NCI-H187 treated with DMSO at 0.1 percent for 48 hours (cell line): ENCODE data around the gene CD226.
"Not testable (repeated sequence)": the region's sequence is repeated elsewhere in the genome, so short reads cannot be mapped to it uniquely, and the experiment has no call there.

Source experiments
- DNase-seq: peaks from one replicate; lab custom pipeline; 2025; lab: John Stamatoyannopoulos, UW

CD226 gene

DNA sequence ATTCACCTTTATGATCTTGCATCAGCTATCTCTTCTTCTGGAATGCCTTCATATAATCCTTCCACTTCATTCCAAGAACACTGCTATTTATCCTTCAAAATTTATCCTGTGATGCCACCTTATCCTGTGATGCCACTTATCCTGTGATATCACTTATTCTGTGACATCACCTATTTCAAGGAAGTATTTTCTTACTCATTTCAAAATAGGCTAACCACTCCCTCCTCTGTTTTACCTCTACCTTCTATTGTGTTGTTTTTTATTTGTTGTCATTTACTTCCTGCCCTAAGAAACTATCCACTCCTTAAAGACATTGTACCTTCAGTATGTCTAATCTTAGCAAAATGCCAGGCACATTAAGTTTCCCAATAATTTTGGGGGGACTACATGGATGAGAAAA lies 38.8 kb downstream of the CD226 start:
- no peak for DNase-seq

DNA sequence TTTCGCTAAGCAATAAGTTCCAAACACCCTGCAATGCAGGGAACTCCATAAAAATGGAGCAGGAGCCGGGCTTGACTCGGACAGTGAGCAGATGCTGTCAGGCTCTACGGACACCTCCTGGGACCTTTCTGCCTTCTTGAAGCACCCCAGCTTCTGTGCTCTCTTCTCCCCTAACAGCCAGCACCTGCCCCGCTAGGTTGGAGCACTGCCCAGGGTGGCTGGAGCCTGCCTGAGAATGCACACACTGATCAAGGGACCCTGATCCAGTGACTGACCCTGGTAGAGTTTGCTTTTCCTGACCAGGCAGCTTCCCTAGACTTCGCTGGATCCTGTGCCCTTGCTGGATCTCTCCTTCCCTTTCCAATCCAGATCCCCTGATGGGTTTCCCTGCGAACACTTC lies 40.9 kb downstream of the CD226 start:
- DNase-seq: no peak

DNA sequence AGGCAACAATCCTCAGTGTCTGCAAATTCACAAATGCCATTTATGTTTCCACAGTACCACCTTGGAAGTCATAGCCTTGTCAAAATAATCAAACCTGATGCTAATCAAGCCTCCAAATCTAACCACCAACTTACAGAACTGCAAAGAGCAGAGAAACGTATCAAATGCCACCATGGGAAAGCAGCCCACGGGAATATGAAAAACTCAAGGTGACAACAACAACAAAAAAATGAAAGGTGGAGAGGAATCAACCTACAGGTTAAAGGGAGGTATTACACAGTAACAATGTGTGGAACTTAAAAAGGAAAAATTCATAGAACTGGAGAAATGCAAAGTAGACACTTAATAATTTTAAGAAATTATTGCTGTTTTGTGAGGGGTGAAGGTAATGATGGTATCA lies 46.7 kb downstream of the CD226 start:
- no peak for DNase-seq

DNA sequence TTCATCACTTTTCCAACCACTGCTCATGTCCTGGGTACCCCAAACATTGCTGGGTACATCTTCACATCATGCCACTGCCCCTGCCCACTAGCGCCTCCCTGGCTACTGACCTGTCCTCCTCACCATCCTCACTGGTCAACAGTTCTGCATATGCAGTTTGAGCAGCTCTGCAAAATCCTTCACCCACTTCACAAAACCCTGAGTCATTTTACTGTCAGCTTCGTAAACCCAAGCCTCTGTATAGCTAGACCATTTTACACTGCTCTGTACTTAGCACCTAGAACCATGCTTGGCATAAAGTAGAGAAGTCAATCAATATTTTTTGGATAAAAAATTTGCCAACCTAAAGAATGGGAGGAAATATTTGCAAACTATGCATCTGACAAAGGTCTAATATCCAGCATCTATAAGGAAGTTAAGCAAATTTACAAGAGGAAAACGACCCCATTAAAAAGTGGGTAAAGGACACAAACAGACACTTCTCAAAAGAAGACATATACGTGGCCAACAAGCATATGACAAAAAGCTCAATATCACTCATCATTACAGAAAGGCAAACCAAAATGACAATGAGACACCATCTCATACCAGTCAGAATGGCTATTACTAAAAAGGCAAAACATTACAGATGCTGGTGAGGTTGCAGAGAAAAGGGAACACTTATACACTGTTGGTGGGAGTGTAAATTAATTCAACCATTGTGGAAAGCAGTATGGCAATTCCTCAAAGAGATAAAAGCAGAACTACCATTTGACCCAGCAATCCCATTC lies 48.3 kb downstream of the CD226 start:
- not testable (repeated sequence) for DNase-seq

DNA sequence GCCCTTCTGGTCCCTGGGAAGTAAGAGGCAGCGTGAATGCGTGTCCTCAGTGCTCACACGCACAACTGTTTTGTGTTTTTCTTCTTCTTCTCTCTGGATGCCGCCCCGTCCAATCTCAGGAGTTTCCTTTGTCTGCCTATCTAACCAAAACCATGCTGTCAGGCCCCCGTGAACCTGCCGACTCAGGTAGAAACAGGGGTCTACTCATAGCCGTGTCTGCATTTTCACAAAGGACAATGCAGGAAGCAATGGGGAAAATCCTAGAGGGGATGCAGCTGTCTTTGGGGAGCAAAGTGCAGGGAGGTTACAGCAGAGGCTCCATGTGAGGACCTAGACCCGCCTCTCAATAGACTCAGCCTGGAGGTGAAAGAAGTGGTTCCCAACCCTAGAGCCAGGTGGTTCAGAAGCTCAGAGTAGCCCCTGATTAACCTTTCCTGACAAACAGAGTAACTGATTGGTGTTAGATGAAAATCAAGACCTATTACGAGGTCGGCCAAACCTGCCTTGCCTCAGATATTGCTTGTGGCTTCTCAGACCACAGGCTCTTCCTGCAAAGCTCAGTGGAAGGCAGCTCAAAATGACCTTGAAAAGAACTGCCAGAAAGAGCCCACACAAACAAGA lies 49.3 kb downstream of the CD226 start:
- no peak for DNase-seq

DNA sequence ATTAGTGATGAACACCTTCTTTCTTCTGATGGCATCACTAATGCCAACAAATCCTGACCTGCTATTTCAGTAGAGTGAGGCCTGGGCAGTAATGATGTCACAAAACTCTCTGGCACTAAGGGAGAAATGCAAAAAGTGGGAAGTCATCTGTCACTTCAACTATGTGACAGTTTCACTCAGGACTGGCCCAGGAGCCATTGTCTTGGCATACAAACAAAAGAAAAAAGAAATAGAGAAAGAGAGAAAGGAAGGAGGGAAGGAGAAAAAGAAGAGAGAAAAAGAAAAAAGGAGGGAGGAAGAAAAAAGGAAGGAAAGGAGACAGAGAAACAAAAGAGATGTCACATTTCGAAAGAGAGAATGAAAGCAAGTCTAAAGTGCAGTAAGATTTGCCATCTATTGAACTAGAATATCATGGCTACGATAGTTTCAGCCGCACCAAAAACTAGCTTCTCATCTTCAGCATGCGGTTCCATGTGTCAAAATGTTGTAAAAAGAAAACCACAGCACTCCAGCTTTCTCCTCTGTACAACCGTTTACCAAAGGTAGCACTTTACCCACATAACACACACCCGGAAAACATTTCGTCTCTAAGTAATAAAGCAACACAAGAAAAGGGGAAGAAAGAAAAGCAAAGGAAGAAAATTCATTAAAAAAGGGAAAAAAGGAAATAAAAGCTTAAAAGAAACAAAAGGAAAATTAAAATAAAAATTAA lies 50.1 kb downstream of the CD226 start:
- DNase-seq: no peak

DNA sequence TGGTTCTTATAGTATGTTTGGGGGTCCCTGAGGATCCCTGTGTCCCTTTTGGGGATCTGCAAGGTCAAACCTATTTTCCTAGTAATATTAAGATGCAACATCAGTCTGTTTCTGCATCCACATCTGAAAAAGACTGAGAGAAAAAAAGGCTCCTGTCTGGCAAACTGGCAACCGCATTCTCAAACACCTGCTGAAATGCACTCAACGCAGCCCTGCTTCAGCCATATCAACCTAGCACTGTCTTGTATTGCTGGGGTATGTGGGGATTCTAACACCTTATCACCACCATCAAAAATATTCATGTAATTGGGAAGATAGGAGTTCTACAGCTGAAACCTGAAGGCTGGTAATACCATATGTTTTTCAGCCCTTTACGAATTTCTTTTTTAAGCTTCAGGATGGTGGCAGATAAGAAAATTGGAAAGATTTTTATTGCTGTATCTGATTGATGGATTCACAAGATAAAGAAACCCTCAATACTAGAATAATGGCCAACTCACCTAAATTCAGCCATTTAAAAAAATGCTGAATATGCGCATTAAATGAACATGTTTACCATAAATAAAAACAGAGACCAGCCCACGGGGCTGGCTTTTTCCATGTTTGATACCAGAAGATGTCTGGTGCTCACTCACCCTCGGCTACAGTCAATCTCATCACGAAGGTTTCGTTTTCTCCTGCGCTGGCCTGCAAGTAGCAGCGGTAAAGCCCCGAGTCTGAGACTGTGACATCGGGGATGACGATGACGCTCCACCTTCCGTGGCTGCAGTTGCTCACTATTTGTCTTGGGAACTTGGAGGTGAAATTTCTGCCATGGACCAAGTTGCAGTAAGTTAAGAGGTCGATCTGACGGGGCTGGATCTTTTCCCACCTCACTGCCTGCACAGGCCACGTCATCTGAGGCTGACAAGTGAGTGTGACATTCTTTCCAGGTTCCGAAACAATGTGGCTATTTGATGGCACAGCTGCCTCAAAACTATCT lies 52.3 kb downstream of the CD226 start:
- DNase-seq: no peak

DNA sequence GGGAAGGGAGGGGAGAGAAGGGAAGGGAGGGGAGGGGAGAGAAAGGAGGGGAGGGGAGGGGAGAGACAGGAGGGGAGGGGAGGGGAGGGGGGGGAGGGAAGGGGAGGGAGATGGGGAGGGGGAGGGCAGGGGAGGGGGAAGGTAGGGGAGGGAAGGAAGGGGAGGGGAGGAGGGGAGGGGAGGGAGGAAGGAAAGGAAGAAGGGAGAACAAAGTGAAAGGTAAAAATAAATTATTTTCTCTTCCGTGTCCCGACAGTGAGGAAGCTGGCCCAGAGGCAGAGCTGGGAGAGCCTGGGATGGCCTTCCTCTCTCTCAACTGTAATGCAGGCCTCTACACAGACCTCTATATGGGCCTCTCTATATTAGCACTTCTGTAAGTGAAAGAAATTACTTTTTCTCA lies 53.2 kb downstream of the CD226 start:
- DNase-seq: no peak

DNA sequence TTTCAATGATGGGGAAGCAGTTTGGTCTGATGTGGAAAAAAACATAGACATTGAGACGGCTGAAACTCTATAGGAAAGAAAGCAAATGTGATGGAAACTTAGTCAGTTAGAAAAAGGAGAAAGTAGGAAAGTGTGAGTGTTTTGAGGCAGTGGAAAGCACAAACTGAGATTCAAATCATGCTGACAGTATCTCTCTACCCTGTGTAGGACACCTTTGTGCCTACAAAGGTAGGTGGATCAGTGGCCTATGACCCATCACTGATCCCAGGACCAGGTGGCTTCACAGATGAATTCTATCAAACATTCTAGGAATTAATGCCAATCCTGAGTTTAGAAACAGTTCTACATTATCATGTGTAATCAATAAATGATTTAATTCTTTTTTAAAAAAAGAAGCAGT lies 57.1 kb downstream of the CD226 start:
- DNase-seq: no peak

DNA sequence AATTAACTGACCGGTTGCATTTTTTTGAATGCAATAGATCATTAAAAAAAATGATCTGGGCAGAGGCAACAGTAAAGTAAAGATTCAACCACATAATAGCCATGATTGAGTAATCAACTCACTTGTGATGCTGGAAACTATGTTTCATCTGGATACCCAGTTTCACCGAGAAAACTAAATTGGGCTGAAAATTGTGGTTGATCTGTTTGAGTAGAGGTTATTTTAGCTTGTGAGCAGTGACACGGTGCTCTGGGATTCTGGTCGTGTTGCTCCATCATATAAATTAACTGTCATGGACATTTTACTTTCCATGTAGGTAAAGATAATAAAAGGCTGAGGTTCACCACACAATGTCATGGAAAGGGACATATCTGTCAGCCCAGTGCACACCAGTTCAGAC lies 58.7 kb downstream of the CD226 start:
- no peak for DNase-seq

DNA sequence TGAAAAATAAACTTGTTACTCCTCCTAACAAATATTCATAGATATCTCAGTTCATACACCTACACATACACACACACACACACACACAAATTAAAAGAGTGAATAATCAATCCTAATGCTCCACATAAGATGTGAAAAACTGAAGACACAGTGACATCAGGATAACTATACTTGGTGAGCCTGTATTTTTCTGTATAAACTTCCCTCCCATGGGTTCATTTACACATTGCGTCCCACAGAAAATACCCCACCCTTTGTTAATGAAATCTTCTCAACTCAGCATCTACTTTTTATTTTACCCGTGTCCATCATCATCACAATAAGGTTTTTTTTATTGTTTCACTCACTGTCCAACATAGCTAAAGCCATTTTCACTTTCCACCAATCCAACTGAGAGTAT lies 60.4 kb downstream of the CD226 start:
- DNase-seq: no peak

DNA sequence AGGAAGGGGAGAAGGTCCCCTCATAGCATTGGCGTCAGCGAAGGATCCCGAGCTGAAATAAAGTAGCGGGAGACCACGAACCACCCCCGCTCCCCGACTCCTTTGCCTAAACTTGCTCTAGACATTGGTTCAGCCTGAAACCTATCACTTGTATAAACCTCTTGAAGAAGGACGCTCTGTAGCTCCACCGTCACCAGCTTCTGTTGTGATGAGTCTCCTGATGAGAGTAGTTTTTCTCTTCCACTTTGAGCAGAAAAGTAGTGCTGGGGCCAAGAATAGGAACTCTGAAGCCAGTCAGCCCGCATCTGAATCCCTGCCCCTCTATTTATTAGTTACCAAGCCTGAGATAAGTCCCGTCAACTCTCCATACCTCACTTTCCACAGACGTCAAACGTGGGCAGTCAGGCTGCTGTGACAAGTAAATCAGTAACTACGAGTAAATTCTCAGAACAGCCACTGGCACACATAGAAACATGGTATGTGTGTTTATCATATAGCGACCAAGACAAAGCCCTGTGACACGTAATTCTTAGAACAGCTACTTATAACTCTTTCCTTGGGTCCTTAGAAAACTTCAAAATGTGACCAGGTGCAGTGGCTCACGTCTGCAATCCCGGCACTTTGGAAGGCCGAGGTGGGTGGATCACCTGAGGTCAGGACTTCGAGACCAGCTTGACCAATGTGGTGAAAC lies 61.7 kb downstream of the CD226 start:
- no peak for DNase-seq

DNA sequence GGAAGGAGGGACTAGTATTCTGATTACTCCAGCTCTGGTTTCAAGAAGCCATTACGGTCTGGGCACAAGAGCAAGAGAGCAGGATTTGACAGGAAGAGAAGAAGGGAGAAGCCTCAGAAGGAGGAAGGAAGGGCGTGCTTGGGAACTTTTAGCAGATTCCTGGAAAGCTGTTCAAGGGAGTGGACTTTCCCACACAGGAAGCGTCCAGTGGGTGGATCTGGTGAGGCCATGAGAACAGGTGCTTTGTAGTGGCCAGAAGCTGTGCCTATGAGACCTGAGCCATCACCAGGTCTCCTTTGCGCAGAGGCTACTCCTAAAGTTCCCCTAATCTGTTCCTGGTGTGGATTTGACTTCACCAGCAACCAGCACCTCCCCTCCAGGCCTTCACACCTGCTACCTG lies 62.3 kb downstream of the CD226 start:
- no peak for DNase-seq

DNA sequence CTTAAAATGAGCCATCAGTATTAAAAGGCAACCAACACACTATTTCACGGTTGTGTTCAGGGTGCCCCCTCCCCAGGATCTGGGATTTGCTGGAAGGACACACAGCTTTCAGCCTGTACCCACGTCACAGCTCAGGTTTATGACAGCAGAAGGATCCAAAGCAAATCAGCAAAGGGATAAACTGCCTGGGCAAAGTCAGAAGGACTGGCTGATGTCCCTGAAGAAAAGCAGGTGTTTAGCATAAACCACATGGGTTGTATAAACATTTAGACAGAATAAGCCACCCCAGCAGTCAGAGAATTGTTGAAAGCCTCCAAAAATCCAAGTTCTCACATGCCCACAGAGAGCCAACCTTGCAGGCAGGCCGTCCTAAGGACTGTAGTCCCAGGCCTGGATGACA lies 63.9 kb downstream of the CD226 start:
- no peak for DNase-seq

DNA sequence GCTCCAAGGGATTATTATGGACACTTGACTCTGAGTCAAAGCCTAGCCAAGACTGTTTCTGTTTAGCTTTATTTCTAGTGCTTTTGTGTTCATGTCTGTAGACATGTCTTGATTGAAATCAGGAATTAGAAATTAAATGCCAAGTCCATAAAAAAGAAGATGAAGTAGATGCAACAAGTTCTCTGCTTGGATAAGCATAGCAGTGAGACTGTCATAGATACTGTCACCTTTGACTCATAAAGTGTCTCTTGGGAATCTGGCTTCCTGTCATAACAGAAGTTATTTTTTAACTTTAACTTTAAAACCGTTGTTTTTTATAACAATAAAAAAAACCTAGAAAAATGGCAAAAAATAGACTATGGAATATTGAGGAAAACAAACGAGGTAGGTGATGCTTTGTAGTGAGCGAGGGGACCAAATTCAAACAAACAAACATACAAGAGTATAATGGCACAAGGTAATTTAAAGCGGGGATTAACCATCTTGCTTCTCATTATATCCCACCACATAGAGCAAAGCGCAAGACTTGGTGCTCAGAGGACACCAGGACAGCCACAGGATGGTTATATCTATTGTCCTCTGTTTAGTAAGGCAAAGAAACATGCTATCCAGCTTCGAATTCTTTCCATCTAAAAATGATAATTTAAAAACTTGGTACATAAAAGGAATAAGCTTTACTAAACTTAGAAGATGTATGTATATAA lies 64.6 kb downstream of the CD226 start:
- DNase-seq: no peak

DNA sequence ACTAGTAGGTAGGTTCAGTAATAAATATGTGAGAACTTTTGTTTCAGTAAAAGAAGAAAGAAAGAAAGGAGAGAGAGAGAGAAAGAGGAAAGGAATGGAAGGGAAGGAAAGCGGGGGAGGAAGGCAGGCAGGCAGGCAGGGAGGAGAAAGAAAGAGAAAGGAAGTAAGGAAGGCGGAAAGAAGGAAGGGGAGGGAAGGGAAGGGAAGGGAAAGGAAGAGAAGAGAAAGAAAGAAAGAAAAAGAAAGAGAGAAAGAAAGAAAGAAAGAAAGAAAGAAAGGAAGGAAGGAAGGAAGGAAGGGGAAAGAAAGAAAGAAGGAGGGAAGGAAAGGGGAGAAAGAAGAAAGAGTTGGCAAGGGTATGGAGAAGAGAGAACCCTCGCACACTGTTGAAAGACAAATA lies 67.6 kb downstream of the CD226 start:
- no peak for DNase-seq

DNA sequence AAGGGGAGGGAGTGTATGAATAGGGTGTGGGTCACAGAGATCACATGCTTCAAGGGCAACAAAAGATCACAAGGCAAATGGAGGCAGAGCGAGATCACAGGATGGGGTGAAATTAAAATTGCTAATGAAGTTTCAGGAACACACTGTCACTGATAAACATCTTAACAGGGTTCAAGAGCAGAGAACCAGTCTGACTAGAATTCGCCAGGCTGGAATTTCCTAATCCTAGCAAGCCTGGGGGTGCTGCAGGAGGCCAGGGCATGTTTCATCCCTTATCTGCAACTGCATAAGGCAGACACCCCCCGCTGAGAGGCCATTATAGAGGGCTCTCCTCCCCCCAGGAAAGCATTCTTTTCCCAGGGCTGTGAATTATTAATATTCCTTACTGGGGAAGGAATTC lies 68.6 kb downstream of the CD226 start:
- DNase-seq: not testable (repeated sequence)

DNA sequence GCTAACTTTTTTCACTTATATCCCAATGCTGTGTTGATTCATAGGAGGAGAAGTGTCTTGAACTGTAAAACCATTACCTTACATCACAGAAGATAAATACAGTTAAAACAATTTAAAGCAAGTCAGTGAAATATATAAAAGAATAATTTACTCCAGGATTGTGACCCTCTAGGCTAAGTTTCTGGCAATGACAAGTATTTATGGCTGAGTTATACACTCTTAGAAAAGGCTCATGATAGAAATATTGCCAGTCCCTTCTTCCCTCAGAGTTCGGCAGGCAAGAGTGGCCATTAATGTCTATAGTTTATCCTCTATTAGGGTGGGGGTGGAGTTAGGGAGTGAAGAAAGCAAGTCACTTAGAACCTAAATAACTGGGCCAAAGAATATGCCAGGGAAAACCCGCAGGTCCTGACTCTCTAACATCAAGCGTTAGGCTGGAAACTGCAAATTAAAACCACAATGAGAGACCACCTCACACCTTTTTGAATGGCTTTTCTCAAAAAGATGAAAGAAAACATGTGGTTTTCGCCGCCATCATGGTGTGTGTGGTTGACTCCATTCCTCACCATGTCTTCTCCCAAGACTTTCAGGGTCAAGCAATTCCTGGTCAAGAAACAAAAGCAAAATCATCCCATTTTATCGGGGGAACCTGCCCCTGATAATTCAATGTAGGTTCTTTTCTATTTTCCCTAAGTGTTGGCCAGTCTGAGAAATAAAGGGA lies 69.3 kb downstream of the CD226 start:
- no peak for DNase-seq

DNA sequence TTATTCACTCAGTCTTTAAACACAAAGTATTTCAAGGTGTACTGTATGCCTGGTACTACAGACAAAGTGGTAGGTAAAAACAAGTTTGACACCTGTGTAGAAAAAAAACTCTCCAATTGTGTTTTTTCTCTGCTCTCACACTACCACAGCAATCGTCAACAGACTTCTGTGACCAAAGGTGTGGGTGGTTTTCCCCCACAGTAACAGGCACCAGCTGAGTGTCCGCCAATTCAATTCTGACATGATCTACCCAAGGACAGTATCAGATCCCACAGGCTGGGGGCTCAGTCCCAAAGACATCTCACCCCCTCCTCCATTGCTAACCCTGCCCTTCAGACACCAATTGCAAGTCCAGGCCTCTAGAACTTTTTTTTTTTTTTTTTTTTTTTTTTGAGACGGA lies 71.2 kb downstream of the CD226 start:
- no peak for DNase-seq

DNA sequence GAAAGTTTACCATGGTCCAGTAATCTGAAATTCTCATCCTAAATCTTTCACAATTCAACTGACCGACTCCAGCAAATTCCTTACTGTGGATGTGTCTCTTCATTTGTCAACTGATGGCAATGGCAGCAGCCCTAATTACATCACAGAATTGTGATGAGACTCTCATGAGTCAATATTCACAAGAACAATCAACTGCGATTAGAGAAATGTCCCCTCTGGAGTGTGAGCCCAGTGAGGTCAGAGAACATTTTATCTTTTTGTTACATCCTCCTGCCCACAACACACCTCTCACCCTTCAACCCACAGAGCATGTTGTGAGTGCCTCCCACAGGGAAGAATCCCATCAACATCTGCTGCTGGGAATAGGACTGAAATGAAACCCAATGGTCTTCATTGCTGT lies 73.6 kb downstream of the CD226 start:
- no peak for DNase-seq
